SK-N-SH (cell line): Measurements from ENCODE around the gene TSC22D1. TPM values are rescaled to one million over a fixed set of nuclear protein-coding genes. Genes with fewer than 3 reads are reported as not detected.

Source experiments
- CTCF ChIA-PET: fragments of 300-600, 350-600 bp; formaldehyde crosslinking; extraction: SDS; loops from one replicate; lab custom pipeline; 2021; lab: Yijun Ruan, JAX
- POLR2A ChIA-PET: fragments of 350-600 bp; sonication (Branson Sonifier 250); formaldehyde crosslinking; extraction: SDS; loops from one replicate; lab custom pipeline; 2020; ENCODE audit warnings: antibody characterized with exemption, inconsistent platforms; lab: Yijun Ruan, JAX
- DNase-seq: peaks from one replicate; pipeline ENCODE4 v3.0.0; 2012
- H2AFZ ChIP-seq: fragments of 200-600 bp; sonication (generic); 2 replicates; pipeline ENCODE4 v1.8.1; 2016; ENCODE audit warnings: antibody characterized with exemption, mild to moderate bottlenecking, low read depth
- H3F3A ChIP-seq: fragments of 200-600 bp; sonication (generic); replicated peaks from 2 replicates; pipeline ENCODE3; 2016; ENCODE audit warnings: antibody characterized with exemption, mild to moderate bottlenecking; ENCODE audit not compliant: insufficient read depth
- H3K27ac ChIP-seq, 2 experiments: fragments of 200-500 bp in 1 of 2; fragments of 200-600 bp in 1 of 2; sonication (Bioruptor generic) in 1 of 2; sonication (generic), shearing (Covaris generic) in 1 of 2; 2 replicates each; pipeline versions ENCODE4 v1.5.1 to v1.6.1; 2014 to 2016; ENCODE audit warnings: low read depth in 2 of 2, inconsistent platforms in 1 of 2, low read length in 1 of 2, mild to moderate bottlenecking in 1 of 2, mixed read lengths in 1 of 2
- H3K27me3 ChIP-seq: fragments of 200-600 bp; sonication (generic), shearing (Covaris generic); 2 replicates; pipeline ENCODE4 v1.6.1; 2016; ENCODE audit warnings: mixed run types; ENCODE audit not compliant: insufficient read depth
- H3K36me3 ChIP-seq, 2 experiments: fragments of 200-500 bp in 1 of 2; fragments of 200-600 bp in 1 of 2; sonication (Bioruptor generic) in 1 of 2; sonication (generic) in 1 of 2; replicated peaks in 1 of 2; 2 replicates each; pipeline versions ENCODE3 to v1.5.1; 2014 to 2016; ENCODE audit warnings: low read length in 1 of 2, mild to moderate bottlenecking in 1 of 2; ENCODE audit not compliant: insufficient read depth in 2 of 2, control insufficient read depth in 1 of 2
- H3K4me1 ChIP-seq, 2 experiments: fragments of 200-500 bp in 1 of 2; fragments of 200-600 bp in 1 of 2; sonication (Bioruptor generic) in 1 of 2; sonication (generic), shearing (Covaris generic) in 1 of 2; 2 replicates each; pipeline versions ENCODE4 v1.5.1 to v1.6.1; 2014 to 2016; ENCODE audit warnings: low read depth in 1 of 2, low read length in 1 of 2, mixed run types in 1 of 2; ENCODE audit not compliant: insufficient read depth in 2 of 2, control insufficient read depth in 1 of 2
- H3K4me2 ChIP-seq: fragments of 200-600 bp; sonication (generic), shearing (Covaris generic); 2 replicates; pipeline ENCODE4 v1.6.1; 2017; ENCODE audit warnings: mixed run types
- H3K4me3 ChIP-seq, 2 experiments: fragments of 200-500 bp in 1 of 2; fragments of 200-600 bp in 1 of 2; sonication (Bioruptor generic) in 1 of 2; sonication (generic), shearing (Covaris generic) in 1 of 2; 2 replicates each; pipeline versions ENCODE4 v1.5.1 to v1.8.1; 2014 to 2016; ENCODE audit warnings: low read depth in 2 of 2, inconsistent platforms in 1 of 2, low read length in 1 of 2, mild to moderate bottlenecking in 1 of 2, mixed read lengths in 1 of 2, moderate library complexity in 1 of 2
- H3K79me2 ChIP-seq: fragments of 200-600 bp; sonication (generic); 2 replicates; pipeline ENCODE4 v1.8.1; 2017; ENCODE audit warnings: mild to moderate bottlenecking; ENCODE audit not compliant: insufficient read depth
- H3K9ac ChIP-seq: fragments of 200-600 bp; sonication (generic); 2 replicates; pipeline ENCODE4 v1.6.1; 2017; ENCODE audit warnings: mixed run types
- H3K9me2 ChIP-seq: fragments of 200-600 bp; sonication (generic); 2 replicates; pipeline ENCODE4 v1.6.1; 2017; ENCODE audit warnings: mixed run types
- H3K9me3 ChIP-seq: fragments of 200-600 bp; sonication (generic); 2 replicates; pipeline ENCODE4 v1.6.1; 2017; ENCODE audit warnings: mixed run types, mild to moderate bottlenecking, moderate library complexity
- H4K20me1 ChIP-seq: fragments of 200-600 bp; sonication (generic); 2 replicates; pipeline ENCODE4 v1.6.1; 2017; ENCODE audit warnings: mild to moderate bottlenecking, mixed run types; ENCODE audit not compliant: insufficient read depth
- CHD2 ChIP-seq: fragments of 150-350 bp; IDR thresholded peaks from 2 replicates; pipeline ENCODE4 v1.6.1; 2018; ENCODE audit warnings: low read length; ENCODE audit not compliant: partially characterized antibody
- ELF1 ChIP-seq: IDR thresholded peaks from 2 replicates; pipeline ENCODE4 v1.4.0; 2012
- EZH2phosphoT487 ChIP-seq: fragments of 200-600 bp; sonication (generic); IDR thresholded peaks from 2 replicates; pipeline ENCODE4 v1.6.1; 2017; ENCODE audit warnings: low read depth, mixed run types, mild to moderate bottlenecking, antibody characterized with exemption, moderate library complexity, borderline replicate concordance
- FOSL2 ChIP-seq: IDR thresholded peaks from 2 replicates; pipeline ENCODE4 v1.4.0; 2012; ENCODE audit warnings: low read depth, mild to moderate bottlenecking, moderate library complexity, borderline replicate concordance
- GATA2 ChIP-seq: sonication (generic); formaldehyde crosslinking; IDR thresholded peaks from 2 replicates; pipeline ENCODE4 v1.5.0; 2020; ENCODE audit warnings: mild to moderate bottlenecking, missing genetic modification reagents
- MEF2A ChIP-seq: IDR thresholded peaks from 2 replicates; pipeline ENCODE4 v1.4.0; 2012; ENCODE audit warnings: low read depth, borderline replicate concordance
- NFIC ChIP-seq: IDR thresholded peaks from 2 replicates; pipeline ENCODE4 v1.4.0; 2012; ENCODE audit warnings: borderline replicate concordance
- NRF1 ChIP-seq: IDR thresholded peaks from 2 replicates; pipeline ENCODE4 v1.6.1; 2012; ENCODE audit warnings: low read depth, mild to moderate bottlenecking, low read length
- REST ChIP-seq: IDR thresholded peaks from 2 replicates; pipeline ENCODE4 v1.6.1; 2012; ENCODE audit warnings: mild to moderate bottlenecking, low read depth, low read length, moderate library complexity
- RXRA ChIP-seq: IDR thresholded peaks from 2 replicates; pipeline ENCODE4 v1.4.0; 2012; ENCODE audit warnings: low read depth, mild to moderate bottlenecking, borderline replicate concordance
- SIN3A ChIP-seq: IDR thresholded peaks from 2 replicates; pipeline ENCODE4 v1.6.1; 2012; ENCODE audit warnings: low read depth, mild to moderate bottlenecking, low read length, moderate library complexity, borderline replicate concordance
- SMC3 ChIP-seq: IDR thresholded peaks from 2 replicates; pipeline ENCODE4 v1.6.1; 2012; ENCODE audit warnings: low read depth, low read length, improper control_type of control experiment
- TAF1 ChIP-seq: IDR thresholded peaks from 2 replicates; pipeline ENCODE4 v1.6.1; 2012; ENCODE audit warnings: low read depth, mild to moderate bottlenecking, low read length, moderate library complexity, borderline replicate concordance
- USF1 ChIP-seq: IDR thresholded peaks from 2 replicates; pipeline ENCODE4 v1.4.0; 2012; ENCODE audit warnings: low read depth, borderline replicate concordance
- YY1 ChIP-seq: IDR thresholded peaks from 2 replicates; pipeline ENCODE4 v1.4.0; 2012; ENCODE audit warnings: low read depth, mild to moderate bottlenecking
- WGBS: methylation state at CpG from one replicate; pipeline ENCODE4 v1.1.6; 2017; ENCODE audit warnings: low lambda C conversion rate; 5-methylcytosine and 5-hydroxymethylcytosine counted together
- polyA plus RNA-seq, 3 experiments: library from polyadenylated mRNA; depleted of rRNA; stranded (reverse); fragments of >200 nt; gene quantifications; 2 replicates each; pipeline ENCODE4 v1.2.3, GENCODE V29; 2012

Gene TSC22D1
- polyA plus RNA-seq, 1 of the 3 experiments (the other 2 are of a cell fraction), result 137 TPM

DNA sequence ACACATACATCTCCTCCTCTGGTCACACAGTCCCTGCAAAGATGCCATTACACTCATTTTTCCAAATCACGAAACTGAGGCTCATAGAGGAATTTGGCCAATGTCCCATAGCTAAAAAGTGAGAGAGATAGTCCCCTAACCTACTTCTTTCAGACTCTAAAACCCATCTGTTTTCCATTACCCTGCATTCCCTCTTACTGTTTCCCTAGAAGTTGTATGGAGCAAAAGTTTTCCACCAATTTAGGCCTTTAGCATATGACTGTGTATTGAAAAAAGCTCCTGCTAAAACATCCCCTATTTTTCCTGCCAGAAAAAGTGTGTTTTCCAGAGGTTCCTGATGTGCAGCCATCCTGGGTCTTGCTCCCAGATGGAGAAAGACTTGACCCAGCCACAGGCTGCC, 186.3 kb downstream of the TSC22D1 start:
- Histone ChIP-seq H3K27me3 (no peaks in the 10 kb centered on the region), H3F3A (no peaks in the 10 kb centered on the region), H2AFZ (no peak overlapping the region), H3K4me1 (peaks cover 0 to 14% of the 10 kb centered on the region in 2 experiments; a peak in 2 of 4 replicates), H3K27ac (no peak overlapping the region), H4K20me1 (no peaks in the 10 kb centered on the region), H3K9me3 (no peaks in the 10 kb centered on the region), H3K4me2 (no peak overlapping the region), H3K79me2 (no peaks in the 10 kb centered on the region), H3K9ac (no peak overlapping the region), H3K36me3 (peaks cover 0 to 8% of the 10 kb centered on the region in 2 experiments), H3K9me2 (no peaks in the 10 kb centered on the region), H3K4me3 (no peak overlapping the region)
- ChIA-PET CTCF (interaction anchor here (1.3 to 2.4 kb wide), 2 partner anchors 15 to 28 kb away, joined by 3 to 7 read pairs; no protein-coding TSS in a partner anchor), POLR2A (no interaction called here)
- DNase-seq, result no peak
- WGBS, result 88% methylated on average over 1 of the region's 1 CpG
- TF ChIP-seq SMC3 (no peak), GATA2 (no peak)

DNA sequence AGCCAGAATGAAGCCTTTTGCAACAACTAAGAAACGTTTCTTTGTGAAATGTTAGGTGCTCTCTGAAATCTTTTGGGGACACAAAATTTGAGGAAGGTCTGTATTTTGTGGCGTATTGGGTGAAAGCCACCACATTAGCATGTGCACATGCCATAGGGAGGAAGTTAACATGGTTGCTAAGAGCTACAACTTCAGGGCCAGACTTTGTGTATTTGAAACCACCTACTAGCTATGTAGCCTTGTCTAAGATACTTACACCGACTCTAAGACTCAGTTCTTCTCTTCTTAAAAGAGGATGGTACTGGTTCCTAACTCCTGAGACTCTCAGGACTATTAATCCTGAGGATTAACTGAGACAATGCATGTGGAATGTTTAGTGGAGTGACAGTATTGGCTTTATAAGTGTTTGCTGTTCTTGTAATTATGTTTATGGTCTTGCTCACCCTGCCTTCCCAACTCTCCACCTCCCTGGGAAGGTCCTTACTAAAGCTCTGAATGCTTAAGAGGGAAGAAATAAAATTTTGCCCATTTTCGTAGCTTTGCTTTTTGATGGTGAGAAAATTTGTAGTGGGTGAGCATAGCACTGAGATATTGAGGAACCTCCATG, 187.0 kb downstream of the TSC22D1 start:
- Histone ChIP-seq H3K9ac (no peak overlapping the region), H3K27me3 (no peaks in the 10 kb centered on the region), H2AFZ (no peak overlapping the region), H3F3A (no peaks in the 10 kb centered on the region), H3K79me2 (no peaks in the 10 kb centered on the region), H3K4me2 (no peak overlapping the region), H3K9me2 (no peaks in the 10 kb centered on the region), H3K4me3 (no peak overlapping the region), H3K27ac (no peak overlapping the region; a peak in 1 of 4 replicates), H3K36me3 (peaks cover 0 to 8% of the 10 kb centered on the region in 2 experiments), H3K4me1 (peaks cover 0 to 10% of the 10 kb centered on the region in 2 experiments; a peak in 2 of 4 replicates), H3K9me3 (no peaks in the 10 kb centered on the region), H4K20me1 (no peaks in the 10 kb centered on the region)
- ChIA-PET POLR2A (no interaction called here), CTCF (interaction anchor here (1.3 to 2.4 kb wide), 2 partner anchors 14 to 29 kb away, joined by 3 to 7 read pairs; no protein-coding TSS in a partner anchor)
- WGBS, result 75% methylated on average over 4 of the region's 4 CpGs
- no peak for DNase-seq
- TF ChIP-seq FOSL2 (no peak), USF1 (no peak), NFIC (no peak), GATA2 (no peak), NRF1 (no peak), SIN3A (no peak), YY1 (no peak), ELF1 (no peak), MEF2A (no peak), TAF1 (no peak), EZH2phosphoT487 (no peak), CHD2 (no peak), RXRA (no peak), REST (no peak)
